Renal pelvis (tissue), 12 donors: ENCODE results near the gene CORT. TPM values are rescaled to one million over a fixed set of nuclear protein-coding genes. Genes with fewer than 3 reads are reported as not detected.
A peak's percentile ranks its signal among the peaks of the same experiment; 100 is the strongest.
"Not testable (repeated sequence)": the region's sequence is repeated elsewhere in the genome, so short reads cannot be mapped to it uniquely, and the experiment has no call there.

Experiments used
- DNase-seq: peaks from one replicate; pipeline ENCODE4 v3.0.0-alpha.2; 2013
- long read RNA-seq, 16 experiments: transcript quantifications; one replicate each; lab custom pipeline, GENCODE V29; 2026
- polyA plus RNA-seq, 3 donors: library from polyadenylated mRNA; unstranded; fragments of 120-200 nt; gene quantifications; one replicate each; pipeline ENCODE4 v1.2.1, GENCODE V29; 2013; ENCODE audit not compliant: insufficient read length in 3 of 3

Gene CORT, protein sequence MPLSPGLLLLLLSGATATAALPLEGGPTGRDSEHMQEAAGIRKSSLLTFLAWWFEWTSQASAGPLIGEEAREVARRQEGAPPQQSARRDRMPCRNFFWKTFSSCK
- 1 to 10 TPM; 1.2 to 4.0 (median 2.7) TPM for polyA plus RNA-seq
- long read RNA-seq, donor 1, partial matches to known transcripts, result 0 of 1 reads
- long read RNA-seq, donor 1, other reads (novel, unspliced or antisense), result 0 of 1 reads
- long read RNA-seq, donor 2, result 0 reads
- long read RNA-seq, donor 3, result 0 reads
- long read RNA-seq, donor 4, result 0 reads
- long read RNA-seq, donor 5, result 0 reads
- long read RNA-seq, donor 6, result 0 reads
- long read RNA-seq, donor 7, result 0 reads
- long read RNA-seq, donor 8, partial matches to known transcripts, result 0 of 1 reads
- long read RNA-seq, donor 8, other reads (novel, unspliced or antisense), result 0 of 1 reads
- long read RNA-seq, donor 9, result 0 reads
- long read RNA-seq, donor 10, result 0 reads
- long read RNA-seq, donor 11, result 0 reads
- long read RNA-seq, donor 12, result 0 reads
- long read RNA-seq, donor 13, result 0 reads
- long read RNA-seq, donor 14, result 0 reads
- long read RNA-seq, donor 15, partial matches to known transcripts, result 0 of 2 reads
- long read RNA-seq, donor 15, other reads (novel, unspliced or antisense), result 0 of 2 reads
- long read RNA-seq, donor 16, result 0 reads

GRCh38 chr1:10449751-10450150, at the start of gene CORT:
Gene CORT (plus strand): TSS chr1:10450031. CDS start chr1:10450224, 193 bp downstream.
- no peak for DNase-seq

GRCh38 chr1:10401281-10401680, 48.5 kb upstream of the CORT start:
- no peak for DNase-seq

- DNase-seq, result no peak
These were observed 47.0 kb upstream of the CORT start for GRCh38 chr1:10402729-10403274.

DNA sequence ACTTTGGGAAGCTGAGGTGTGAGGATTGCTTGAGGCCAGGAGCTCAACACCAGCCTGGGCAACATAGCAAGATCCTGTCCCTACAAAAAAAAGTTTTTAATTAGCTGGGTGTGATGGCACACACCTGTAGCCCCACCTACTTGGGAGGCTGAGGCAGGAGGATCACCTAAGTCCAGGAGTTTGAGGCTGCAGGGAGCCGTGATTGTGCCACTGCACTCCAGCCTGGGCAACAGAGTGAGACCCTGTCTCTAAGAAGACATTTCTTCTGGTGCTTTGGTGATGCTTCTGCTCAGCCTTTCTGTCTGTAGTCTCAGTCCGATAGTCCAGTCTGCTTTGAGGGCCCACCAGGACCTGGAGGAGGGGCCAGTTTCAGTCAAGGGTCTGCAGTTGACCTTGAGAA, 42.6 kb upstream of the CORT start:
- no peak for DNase-seq

DNA sequence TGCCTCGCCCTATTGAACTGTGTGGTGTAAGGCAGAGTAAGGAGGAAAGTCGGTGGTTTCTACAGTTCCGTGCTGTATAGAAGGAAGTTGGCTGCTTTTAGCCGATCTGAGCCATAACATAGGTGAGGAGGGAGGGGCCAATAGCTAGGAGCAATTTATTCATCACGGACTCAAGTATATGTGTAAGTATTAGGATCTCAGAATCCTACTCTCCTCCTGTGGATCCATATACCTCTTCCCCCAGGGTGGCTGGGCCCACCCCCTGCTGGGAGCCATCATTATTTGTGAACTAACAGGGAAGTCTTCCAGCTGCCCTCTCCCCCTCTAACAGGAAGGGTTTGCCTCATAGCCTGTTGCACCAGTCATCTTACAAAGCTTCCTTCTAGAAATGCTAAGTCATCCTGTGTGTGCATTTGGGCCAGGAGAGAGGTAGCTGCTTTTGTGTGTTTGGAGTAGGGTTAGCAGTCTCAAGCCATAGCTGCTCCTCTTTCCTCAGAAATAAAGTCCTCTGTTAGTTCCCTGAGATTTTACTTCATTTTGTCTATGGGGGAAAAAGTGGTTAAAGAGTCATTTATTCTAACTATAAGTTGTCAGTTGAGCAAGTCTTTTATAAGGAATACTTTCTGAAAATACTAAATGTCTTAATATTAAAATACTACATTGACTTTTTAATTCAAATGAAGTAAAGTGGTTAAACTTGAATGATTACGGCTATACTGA, 34.5 kb upstream of the CORT start:
- no peak for DNase-seq

DNA sequence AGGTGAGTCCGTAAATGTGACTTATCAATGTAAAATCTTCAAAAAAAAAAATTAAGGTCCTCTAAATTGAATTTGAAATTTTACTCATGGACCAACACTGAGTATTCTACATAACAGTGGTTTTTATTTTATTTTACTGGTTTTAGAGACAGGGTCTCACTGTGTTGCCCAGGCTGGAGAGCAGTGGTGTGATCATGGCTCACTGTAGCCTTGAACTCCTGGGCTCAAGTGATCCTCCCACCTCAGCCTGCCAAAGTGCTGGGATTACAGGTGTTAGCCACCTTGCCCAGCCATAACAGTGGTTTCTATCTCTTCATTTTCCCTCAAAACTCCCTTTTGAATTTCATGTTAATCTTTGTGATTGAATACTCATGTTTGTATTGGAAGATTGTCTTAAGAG, 33.9 kb upstream of the CORT start:
- DNase-seq, result not testable (repeated sequence)

DNA sequence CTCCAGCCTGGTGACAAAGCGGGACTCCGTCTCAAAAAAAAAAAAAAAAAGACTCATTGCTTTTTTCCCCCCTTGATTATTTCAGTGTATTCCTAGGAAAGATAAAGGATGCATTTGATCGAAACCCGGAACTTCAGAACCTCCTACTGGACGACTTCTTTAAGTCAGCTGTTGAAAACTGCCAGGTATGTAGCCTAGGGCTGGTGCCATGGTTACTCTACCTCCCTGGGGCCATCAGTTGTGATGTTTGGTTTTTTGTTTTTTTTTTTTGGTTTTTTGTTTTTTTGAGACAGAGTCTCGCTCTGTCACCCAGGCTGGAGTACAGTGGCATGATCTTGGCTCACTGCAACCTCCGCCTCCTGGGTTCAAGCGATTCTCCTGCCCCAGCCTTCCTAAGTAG, 31.1 kb upstream of the CORT start:
- DNase-seq, result not testable (repeated sequence)

DNA sequence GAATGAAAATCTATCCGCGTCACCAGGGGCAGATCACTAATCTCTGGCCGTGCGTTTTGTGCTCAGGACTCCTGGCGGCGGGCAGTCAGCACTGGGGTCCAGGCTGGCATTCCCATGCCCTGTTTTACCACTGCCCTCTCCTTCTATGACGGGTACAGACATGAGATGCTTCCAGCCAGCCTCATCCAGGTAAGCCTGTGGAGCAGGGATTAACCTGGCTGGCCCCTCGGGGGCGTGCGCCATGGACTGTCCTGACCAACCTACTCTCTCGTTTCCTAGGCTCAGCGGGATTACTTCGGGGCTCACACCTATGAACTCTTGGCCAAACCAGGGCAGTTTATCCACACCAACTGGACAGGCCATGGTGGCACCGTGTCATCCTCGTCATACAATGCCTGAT, 30.5 kb upstream of the CORT start:
- no peak for DNase-seq

DNA sequence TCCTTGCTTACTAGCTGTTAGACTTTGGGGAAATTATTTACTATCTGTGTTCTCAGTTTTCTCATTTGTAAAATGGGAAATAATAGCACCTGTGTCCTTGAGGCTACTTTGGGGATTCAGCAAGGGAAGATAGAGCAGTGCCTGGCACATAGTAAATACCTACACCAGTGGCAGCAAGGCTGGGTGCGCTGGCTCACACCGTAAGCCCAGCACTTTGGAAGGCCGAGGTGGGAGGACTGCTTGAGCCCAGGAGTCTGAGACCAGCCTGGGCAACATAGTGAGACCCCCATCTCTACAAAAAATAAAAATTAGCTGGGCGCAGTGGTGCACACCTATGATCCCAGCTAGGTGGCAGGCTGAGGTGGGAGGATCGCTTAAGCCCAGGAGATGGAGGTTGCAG, 28.2 kb upstream of the CORT start:
- DNase-seq, result no peak

DNA sequence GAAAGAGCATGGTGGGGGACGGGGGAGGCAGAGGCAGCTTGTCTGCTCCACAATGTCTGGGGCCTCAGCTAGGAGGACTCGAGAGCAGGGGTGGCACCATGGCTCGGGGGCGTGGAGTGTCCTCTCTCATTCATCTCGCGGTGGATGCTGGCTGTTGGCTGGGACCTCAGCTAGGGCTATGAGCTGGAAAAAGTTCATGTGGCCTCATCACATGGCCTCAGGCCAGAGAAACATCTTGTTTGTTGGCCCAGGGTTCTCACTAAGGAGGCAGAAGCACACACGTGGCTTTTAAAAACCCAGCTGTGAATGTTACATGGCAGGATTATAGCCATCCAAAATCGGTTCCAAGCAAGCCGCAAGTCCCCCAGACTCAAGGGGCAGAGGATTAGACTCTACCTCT, 25.8 kb upstream of the CORT start:
- no peak for DNase-seq

GRCh38 chr1:10424651-10425050, 25.2 kb upstream of the CORT start:
- DNase-seq, result no peak

DNA sequence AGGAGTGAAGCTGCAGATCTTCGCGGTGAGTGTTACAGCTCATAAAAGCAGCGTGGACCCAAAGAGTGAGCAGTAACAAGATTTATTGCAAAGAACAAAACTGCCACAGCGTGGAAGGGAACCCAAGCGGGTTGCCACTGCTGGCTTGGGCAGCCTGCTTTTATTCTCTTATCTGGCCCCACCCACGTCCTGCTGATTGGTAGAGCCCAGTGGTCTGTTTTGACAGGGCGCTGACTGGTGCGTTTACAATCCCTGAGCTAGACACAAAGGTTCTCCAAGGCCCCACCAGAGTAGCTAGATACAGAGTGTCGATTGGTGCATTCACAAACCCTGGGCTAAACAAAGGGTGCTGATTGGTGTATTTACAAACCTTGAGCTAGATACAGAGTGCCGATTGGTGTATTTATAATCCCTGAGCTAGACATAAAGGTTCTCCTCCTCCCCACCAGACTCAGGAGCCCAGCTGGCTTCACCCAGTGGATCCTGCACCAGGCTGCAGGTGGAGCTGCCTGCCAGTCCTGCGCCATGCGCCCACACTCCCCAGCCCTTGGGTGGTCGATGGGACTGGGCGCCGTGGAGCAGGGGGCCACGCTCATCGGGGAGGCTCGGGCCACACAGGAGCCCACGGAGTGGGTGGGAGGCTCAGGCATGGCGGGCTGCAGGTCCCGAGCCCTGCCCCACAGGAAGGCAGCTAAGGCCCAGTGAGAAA, 23.9 kb upstream of the CORT start:
- not testable (repeated sequence) for DNase-seq

DNA sequence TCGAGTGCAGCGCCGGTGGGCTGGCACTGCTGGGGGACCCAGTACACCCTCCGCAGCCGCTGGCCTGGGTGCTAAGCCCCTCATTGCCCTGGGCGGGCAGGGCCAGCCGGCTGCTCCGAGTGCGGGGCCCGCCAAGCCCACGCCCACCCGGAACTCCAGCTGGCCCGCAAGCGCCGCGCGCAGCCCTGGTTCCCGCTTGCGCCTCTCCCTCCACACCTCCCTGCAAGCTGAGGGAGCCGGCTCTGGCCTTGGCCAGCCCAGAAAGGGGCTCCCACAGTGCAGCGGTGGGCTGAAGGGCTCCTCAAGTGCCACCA, 23.3 kb upstream of the CORT start:
- DNase-seq, result not testable (repeated sequence)

DNA sequence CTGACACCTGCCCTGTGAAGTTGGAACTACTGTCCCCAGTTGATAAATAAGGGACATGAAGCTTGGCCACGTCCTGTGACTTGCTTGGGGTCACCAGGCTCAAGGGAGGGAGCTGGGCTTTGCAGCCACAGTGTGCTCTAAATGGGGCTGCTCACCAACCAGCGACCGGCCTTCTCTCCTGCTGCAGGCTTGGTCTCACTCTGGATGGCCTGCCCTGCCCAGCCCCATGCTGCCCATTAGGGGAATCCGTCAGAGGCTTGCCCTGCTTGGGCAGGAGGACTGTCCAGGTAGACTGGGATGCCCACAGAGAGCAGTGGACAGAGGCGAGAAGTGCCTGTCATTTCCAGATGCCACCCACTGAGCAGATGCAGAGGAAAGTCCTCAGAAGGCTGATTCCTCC, 20.8 kb upstream of the CORT start:
- no peak for DNase-seq

DNA sequence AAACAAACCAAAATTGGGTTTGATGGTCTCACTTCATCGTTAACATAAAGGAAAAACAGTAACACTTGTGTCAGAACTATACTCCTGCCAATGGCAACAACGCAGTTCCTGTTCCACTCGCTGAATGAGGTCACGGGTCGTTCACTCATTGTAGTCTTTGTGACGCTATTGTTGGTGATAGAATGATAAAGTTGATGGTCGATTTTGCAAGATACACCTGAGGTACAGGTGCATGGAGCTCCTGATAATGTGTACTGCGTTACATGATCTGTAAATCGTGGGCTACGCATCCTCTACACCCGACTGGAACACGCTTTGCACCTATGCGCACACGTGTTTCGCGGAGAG, 20.0 kb upstream of the CORT start:
- no peak for DNase-seq

- peak; percentile 93 for DNase-seq
These were observed 19.4 kb upstream of the CORT start, which contains the start of gene CENPS for GRCh38 chr1:10430216-10431069. Gene CENPS (plus strand): TSS chr1:10430433. CDS start chr1:10430518, 85 bp downstream.

DNA sequence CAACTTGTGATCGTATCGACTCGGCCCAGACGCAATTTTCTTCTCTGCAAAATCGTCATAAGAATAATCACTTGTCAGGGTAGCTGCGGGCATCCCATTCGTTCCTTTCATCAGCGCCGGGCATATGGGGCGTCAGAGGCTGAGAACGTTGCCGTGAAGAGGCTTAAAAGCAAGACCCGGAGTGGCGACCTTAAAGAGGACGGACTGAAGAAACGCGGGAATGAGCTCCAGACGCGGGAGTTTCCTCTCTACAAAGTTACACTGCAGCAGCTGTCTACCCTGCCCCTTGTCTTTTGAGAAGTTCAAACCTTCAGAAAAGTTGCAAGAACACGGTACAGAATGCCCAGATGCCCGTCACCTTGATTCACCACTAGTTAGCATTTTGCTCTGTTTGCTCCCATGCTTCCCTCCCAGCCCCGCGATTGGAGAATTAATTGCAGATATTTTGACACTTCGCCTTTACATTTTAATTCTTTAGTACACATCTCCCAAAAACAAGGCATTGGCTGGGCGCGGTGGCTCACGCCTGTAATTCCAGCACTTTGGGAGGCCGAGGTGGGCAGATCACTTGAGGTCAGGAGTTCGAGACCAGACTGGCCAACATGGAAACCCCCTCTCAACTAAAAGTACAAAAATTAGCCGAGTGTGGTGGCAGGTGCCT, 18.6 kb upstream of the CORT start:
- no peak for DNase-seq

DNA sequence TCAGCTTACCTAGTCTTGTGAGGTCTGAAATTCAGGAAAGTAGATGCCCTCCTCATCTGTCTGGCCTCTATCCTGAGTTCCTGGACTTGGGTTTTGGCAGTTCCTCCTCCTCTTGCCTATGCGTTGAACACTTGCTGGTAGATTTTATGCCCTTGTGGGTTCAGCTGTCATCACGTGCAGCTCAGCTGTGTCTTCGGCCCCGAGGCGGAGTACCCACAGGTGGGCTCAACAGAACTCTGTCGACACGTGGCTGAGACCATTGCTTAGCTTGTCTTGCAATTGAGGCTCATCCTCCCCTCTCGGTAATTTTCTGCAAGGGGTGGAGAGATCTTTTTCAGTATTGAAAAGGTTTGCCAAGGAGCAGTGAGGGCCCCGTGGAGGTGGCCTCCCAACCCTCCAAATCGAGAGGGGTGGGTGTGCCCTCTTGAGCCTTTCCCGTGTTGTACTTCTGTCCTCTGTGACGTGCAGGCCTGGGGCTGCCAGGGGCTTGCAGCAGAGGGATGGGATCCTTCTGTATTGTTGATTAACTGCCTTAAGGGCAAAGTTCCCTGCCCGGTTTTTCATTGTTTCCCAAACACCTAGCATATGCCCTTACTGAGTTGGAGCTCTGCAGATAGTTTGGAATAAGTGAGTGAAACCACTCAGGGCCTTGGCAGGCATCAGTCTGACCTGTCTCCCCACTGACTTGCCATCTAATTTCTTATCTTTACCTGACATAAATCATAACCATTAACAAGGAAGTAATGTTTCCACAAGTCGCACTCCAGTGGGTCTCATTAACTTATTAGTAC, 16.7 kb upstream of the CORT start:
- no peak for DNase-seq

DNA sequence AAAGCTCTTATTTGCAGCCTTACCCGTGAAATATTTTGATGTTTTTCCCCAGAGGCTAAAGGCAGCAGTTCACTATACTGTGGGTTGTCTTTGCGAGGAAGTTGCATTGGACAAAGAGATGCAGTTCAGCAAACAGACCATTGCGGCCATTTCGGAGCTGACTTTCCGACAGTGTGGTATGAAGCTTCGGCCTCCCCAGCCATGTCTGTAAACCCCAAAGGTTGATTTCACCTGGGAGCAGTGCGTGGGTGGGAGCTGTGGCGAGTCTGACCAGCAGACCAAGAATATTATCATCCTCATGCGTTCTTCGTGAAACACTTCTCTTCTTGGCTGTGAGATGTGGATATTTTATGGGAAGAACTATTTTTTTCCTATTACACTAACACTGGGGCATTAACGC, 16.0 kb upstream of the CORT start:
- no peak for DNase-seq

DNA sequence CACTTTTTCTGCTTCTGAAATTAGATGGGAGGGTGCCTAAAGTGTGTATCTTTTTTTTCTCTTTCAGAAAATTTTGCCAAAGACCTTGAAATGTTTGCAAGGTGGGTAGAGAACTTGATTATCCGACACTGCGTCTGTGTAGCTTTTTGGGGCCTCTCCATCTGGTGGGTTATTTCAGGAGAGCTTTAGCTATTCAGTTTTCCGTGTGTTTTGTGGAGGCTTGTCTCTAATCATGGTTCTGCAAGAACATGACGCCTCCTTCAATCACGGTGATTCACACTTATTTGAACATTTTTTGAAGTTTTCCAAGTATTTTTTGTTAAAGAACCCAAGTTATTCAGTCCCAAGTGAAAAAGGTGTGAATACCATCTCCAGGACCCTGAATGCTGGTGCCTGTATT, 15.2 kb upstream of the CORT start:
- no peak for DNase-seq
